Hepatocyte (in vitro differentiated cells): ENCODE measurements around the gene NR2C2AP.

ENCODE experiments used
- EZH2phosphoT487 ChIP-seq: fragments of 200-600 bp; sonication (generic); IDR thresholded peaks from one replicate; pipeline ENCODE4 v1.6.1; 2018; ENCODE audit warnings: antibody characterized with exemption, mild to moderate bottlenecking, low read depth, moderate library complexity; ENCODE audit not compliant: unreplicated experiment, severe bottlenecking
- TF ChIP-seq, protein P1 (sequence below): fragments of 200-600 bp; sonication (generic); IDR thresholded peaks from 2 replicates; pipeline ENCODE4 v1.5.1; 2016; ENCODE audit warnings: antibody characterized with exemption, mild to moderate bottlenecking; ENCODE audit not compliant: poor library complexity

DNA sequence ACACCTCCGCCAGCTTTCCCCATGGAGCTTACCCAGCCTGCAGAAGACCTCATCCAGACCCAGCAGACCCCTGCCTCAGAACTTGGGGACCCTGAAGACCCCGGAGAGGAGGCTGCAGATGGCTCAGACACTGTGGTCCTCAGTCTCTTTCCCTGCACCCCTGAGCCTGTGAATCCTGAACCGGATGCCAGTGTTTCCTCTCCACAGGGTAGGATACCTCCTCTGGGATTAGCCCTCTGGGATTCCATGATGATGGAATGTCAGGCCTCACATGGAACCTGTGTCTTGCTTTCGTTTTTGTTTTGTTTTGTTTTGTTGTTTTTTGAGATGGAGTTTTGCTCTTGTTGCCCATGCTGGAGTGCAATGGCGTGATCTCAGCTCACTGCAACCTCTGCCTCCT, 9.3 kb downstream of the NR2C2AP start:
- TF ChIP-seq, protein P1, sequence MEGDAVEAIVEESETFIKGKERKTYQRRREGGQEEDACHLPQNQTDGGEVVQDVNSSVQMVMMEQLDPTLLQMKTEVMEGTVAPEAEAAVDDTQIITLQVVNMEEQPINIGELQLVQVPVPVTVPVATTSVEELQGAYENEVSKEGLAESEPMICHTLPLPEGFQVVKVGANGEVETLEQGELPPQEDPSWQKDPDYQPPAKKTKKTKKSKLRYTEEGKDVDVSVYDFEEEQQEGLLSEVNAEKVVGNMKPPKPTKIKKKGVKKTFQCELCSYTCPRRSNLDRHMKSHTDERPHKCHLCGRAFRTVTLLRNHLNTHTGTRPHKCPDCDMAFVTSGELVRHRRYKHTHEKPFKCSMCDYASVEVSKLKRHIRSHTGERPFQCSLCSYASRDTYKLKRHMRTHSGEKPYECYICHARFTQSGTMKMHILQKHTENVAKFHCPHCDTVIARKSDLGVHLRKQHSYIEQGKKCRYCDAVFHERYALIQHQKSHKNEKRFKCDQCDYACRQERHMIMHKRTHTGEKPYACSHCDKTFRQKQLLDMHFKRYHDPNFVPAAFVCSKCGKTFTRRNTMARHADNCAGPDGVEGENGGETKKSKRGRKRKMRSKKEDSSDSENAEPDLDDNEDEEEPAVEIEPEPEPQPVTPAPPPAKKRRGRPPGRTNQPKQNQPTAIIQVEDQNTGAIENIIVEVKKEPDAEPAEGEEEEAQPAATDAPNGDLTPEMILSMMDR: no peak
- TF ChIP-seq EZH2phosphoT487: no peak
